Fibroblast of skin of right quadriceps (primary cell): ENCODE data around the gene FBXW12.
"Not testable (repeated sequence)": the region's sequence is repeated elsewhere in the genome, so short reads cannot be mapped to it uniquely, and the experiment has no call there.

ENCODE experiments used
- DNase-seq: peaks from one replicate; pipeline ENCODE4 v3.0.0-alpha.2; 2013

FBXW12 gene

DNA sequence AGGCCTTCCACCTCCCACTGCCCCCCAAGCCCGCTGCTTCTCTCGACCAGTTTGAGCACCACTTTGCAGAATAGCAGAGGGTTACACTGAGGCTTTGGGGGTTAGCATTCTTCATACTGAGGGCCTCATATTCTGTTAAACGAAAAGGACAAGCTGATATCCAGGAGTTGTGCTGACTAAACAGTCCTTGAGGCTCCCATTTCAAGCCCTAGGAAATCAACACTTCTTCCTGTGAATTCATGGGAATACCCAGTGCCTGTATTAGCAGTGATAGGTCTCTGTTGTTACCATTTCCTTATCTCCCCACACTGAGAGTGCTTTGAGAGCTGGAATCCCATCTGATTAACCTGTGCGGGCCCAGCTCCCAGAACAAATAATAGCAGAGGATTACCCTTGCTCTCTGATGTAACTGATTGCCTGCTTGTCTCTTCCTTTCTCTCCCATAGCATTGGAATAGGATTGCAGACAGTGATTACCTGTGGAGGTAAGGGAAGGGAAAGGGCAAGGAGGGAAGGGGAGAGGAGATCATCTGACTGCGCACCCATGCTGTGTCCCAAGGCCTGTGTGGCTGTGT lies 930 bp downstream of the FBXW12 start:
- no peak for DNase-seq

DNA sequence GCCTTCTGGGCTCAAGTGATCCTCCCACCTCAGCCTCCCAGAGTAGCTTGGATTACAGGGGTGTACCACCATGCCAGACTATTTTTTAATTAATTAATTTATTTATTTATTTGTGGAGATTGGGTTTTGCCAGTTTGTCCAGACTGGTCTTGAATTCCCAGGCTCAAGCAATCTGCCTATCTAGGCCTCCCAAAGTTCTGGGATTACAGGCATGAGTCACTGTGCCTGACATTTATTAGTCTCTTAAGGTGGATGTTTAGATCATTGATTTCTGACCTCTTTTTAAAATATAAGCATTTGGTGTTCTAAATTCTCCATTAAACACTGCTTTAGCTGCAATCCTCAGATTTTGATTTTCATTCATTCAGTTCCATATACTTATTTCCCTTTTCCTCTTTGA lies 15.6 kb downstream of the FBXW12 start:
- no peak for DNase-seq

DNA sequence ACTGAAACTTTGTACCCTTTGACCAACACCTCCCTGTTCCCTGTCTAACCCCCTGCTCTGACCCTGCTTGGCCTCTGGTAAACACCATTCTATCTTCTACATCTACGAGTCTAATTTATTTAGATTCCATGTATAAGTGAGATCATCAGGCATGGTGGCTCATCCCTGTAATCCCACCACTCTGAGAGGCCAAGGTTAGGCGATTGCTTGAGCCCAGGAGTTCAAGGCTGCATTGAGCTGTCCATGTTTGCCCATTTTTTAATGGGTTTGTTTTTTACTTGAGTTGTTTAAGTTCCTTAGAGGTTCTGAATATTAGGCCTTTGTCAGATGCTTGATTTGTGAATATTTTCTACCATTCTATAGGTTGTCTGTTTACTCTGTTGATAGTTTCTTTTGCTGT lies 16.9 kb downstream of the FBXW12 start:
- no peak for DNase-seq

DNA sequence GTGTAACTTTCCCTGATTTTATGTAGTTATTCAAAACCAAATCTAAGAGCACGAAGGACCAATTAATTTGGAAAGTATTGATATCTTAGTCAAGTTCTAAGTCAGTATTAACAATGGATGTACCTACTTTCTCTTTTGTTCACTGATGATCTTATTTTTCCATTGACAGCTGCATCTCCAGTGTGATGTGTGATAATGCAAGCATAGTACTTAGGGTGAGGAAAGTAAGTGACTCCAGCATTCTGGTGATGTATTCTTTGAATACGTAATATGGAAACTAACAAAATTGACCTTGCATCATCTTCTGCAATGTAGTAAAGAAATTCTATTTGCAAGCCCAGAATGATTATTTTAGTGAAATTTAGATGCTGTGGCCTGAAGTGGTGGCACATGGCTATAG lies 22.4 kb downstream of the FBXW12 start:
- DNase-seq = no peak

DNA sequence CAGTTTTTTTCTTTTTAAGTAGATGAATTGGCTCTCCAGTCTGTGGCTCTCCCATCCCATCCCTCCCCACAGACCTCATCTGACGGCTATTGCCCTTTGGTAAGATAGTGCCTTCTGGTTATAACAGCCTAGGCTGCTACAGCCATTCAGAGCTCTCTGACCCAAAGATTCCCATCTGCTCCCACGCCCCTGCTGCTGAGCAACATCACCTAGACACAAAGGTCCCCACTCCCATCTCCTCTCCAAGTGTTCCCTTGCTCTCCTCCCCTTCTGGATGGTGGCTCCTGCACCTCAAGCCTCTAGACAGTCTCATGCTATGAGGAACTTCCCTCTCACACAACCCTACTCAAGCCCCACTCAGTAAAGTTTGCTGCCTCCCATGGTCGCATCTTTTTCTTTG lies 23.7 kb downstream of the FBXW12 start:
- no peak for DNase-seq

DNA sequence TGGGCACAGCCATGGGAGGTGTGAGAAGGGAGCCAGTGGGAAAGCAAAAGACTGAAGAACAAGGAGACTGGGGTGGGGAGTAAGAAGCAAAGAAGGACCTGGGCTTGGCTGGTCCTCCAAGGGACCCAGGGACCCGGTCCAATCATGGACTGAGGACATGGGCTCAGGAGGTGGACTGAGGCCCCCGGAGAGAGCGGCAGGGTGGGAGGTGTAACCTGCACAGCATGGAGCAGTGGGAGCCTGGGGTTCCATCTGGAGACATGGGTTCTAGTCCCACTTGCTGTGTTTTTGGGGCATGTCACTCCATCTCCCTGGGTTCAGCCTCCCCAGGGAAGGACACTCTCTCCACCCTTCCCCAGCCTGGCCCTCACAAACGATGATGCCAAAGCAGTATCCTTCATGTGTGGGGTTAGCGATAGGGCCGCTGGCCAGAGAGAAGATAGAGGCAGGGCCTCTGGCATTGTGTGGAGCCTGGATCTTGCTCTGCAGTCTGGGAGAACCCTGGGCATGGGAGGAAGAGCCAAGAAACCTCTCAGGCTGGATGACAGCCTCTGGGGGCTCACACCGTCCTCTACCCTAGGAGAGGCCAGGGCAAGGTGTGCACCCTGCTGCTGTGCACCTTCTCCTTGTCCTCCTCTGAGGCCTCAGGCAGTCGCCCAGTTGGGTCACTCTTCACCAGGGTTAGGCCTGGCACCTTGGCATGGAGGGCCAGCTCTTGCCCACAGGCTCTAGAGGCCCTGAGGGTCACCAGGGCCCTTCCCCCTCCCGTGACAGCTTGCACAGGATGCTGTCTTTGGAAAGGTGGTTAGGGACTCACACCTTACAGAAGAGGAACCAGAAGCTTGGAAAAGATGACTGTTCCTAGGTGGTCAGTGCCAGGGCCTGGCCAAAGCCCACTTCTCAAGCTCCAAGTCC lies 26.0 kb downstream of the FBXW12 start:
- DNase-seq = no peak

DNA sequence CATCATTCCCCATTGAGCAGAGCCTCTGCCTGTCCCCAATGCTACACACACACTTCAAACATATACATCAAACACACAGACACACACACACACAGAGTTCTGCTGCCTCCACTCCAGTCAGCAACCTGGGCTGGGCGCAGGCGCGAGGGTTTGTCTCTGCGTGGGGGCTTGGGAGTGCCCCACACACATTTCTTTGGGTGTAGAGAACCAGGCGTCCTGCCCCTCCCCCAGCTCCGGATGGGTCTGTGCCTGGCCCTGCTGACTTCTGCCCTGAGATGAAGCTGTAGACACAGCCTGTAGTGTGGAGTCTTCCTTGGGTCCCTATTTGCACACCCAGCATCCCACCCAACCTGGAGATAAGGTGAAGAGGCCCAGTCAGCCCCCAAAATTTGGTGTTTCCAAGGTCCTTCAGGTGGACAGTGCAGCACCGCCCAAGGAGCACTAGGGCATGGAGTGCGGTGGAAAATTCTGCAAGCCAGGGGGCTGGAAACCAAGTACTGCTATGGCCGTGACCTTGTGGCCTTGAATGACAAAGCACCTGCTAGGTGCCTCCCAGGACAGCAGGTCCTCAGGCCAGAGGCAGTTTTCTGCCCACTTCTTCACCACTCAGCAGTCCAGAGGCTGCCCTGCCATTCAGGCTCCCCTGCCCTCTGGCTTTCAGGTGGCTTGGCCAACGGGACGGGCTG lies 26.8 kb downstream of the FBXW12 start:
- no peak for DNase-seq

DNA sequence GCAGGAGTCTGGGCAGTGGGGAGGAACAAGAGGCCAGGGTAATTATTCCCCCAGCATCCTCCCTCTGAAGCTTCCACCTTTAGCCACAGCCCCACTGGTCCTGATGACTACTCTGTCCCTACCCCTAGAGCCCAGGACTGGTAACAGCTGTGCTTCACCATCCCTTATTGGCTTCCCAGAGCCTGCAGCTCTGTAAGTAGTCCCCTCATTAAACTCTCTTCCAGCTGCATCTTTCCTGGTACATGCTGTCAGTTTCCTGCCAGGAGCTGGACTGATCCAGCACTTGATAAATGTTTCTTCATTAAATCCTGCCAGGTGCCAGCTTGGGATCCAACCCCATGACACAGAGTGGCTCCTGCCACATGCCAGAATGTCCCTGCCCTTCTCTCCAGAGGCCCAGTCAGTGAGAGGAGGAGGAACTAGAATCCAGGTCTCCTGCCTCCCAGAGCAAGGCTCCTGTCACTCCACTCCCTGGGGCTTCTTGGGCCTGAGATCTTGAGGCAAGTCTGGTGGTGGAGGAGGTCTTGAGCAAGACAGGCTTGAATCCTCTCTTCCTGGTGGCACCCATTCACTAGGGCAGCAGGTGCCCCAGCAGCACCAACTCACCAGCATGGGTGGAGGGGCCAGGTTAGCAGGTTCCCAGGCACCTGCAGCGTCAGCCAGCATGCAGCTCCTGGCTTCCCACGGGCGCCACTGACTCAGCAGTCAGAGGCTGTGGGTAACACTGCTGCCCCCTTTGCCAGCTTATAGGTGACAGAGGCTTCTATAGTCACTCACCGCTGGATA lies 27.6 kb downstream of the FBXW12 start:
- DNase-seq = no peak

DNA sequence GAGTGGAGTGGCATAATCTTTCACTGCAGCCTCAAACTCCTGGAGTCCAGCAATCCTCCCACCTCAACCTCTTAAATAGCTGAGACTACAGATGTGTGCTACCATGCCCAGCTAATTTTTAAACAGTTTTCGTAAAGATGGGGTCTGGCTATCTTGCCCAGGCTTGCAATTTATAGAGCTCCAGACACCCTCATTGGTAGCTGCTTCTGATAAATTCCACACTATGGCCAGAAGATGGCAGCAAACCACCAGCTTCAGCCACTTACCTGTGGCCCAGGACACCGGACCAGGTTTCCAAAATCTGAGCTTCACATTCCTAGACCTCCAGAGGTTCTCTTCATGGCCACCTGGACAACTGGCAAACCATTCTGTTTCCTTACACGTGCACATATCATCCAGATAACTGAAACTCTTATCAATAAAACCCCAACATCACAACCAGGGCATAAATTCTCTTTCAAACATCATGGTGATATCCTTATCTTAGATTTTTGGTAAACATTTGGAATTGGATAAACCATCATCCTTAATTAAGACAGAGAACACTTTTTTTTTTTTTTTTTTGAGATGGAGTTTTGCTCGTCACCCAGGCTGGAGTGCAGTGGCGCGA lies 28.9 kb downstream of the FBXW12 start:
- DNase-seq = peak; percentile 53

DNA sequence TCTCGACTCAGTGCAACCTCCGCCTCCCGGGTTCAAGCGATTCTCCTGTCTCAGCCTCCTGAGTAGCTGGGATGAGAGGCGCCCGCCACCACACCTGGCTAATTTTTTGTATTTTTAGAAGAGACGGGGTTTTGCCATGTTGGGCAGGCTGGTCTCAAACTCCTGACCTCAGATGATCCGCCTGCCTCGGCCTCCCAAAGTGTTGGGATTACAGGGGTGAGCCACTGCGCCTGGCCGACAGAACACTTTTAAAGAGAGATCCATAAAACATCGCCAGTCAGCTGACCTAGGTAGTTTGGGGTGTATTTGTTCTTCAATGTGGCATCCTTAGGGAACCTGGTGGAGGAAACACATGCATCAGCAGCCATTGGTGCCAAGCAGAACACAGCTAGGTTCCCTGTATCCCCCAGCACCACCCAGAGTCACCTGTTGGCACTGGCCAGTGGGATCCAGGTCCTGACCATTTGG lies 29.4 kb downstream of the FBXW12 start:
- DNase-seq = not testable (repeated sequence)

DNA sequence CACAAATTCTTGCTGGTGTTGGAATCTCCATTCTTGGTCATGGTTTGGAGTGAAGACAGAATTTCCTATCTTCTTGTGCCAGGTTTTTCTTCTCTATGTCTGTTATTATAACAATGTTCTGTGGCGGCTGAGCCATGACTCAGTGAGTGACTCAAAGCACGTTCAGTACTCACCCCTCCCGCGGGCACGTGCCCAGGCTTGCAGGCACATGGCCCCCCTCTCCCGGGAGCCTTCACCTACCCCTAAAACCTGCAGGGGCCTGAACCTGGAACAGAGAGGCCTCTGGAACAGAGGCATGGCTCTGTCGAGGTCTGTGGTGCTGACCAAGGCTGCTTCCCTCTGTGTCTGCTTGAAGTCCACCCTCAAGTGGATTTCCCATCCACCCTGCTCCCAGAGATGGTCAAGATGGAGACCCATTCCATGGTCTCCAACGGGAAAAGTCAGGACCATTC lies 30.3 kb downstream of the FBXW12 start:
- DNase-seq = peak; percentile 83

DNA sequence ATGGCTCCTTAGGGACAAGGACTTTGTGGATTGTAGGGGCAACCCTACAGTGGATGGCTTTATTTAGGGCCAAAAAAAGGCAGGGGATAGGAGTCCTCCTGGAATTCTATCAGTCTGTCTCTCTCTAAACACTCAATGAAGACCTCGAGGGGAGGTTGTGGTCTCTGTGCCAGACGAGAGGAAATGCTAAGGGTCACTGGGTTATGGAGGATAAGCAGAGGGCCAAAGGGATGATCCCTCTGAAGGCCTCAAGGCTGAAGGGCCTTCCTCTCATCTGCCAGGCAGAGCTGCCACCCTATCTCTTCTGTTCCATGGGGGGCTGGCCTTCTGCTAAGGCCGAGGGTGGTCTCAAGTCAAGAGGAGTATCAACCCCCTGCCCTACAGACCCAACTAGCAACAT lies 30.9 kb downstream of the FBXW12 start:
- no peak for DNase-seq

DNA sequence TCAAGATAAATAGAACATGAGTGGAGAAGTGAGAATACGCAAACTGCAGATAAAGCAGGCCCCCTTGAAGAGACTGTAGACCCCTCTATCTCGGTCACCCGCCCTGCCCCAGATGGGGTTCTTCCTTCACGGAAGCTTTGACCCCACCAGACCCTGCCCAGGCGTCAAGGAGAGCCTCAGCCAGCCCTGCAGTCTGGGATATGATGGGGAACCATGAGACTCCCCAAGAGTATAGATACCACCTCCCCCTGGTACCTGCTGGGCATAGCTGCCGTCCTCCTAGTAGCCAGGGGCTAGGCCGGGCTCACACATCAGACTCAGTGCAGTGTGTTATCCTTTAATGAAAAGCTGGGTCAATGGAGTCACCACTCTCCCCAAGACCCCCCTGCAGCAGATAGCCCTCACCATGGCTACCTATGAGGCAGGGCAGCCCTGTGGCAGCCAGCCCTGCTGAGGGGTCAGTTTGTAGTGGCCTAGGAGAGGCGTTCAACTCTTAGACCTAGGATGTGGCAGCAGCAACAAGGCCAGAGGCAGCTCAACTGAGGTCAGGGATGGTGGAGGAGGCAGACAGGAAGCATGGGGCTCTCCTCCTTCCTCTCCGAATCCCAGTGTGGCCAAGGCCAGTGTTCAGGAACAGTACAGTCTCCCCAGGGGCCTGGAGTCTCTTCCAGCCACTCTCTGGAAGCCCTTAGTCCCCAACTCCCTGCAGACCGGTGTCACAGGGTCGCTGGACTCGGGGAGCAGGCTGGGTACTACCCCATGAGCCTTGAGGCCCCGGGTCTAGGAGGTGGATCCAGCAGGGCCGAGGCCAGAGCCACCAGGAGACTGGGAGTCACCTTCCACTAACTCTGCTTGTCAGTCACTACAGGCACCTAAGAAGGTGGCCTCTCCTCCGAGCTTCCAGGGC lies 31.8 kb downstream of the FBXW12 start:
- no peak for DNase-seq

DNA sequence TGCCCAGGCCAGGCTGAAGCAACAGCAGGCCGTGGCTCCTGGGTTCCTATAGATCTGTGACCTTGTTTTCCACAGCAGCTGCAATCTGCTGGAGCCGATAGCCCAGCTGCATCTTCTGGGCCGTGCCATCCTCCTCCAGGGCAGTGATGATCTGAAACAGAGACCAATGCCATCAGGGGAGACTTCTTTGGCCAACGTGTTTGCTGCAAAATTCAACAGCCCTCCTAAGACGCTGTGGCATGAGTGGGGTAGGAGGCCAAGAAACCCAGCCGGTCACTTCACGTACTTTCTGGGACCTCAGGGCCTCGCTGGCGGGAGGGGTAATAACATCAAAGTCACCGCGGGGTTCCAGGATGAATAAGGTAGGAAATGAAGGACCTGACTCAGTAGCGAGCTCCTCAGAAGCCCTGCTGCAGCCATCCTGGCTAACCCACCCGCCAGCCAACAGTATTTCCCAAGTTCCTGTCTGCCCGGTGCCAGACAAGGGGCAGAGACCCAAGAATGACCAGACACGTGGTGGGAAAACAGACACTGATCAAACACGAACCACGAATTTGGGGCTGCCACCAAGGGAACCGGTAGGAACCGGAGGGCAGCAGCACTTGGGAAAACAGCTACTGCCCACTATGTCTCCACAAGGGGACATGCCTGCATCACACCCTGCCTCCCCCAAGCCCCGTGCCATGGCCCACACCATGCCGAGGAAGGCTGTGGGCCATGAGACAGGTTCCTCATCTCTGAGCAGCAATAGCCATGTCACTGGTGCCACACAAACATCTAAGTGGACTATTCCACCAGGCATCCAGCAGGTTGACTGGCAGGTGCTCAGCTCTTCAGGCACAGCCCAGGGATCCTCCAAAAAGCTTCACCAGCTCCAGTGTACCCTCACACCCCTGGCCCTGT lies 32.7 kb downstream of the FBXW12 start:
- no peak for DNase-seq

DNA sequence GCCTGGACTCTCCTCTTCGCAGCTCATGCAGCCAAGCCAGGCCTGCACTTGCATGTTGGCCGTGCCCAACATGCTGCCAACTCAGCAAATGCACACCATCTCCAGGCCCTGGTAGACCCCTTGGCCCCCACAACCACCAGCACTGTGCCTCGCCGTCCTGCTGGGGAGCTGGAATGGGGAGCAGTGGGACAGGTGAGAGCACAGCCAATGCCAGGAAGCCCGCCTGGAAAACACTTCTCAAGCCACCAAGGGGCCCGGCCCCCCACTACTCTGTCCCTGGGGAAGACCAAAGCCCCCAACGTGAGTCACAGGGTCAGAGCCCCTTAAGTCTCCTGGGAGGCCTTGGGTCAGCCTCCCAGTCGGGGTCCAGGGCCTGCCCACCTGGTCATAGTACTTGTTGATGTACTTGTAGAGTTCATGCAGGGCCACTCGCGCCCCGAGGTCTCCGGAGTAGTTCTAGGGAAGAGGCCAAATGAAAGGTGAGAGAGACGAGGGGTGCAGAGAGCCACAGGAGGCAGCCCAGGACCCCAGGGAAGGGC lies 33.4 kb downstream of the FBXW12 start:
- no peak for DNase-seq

DNA sequence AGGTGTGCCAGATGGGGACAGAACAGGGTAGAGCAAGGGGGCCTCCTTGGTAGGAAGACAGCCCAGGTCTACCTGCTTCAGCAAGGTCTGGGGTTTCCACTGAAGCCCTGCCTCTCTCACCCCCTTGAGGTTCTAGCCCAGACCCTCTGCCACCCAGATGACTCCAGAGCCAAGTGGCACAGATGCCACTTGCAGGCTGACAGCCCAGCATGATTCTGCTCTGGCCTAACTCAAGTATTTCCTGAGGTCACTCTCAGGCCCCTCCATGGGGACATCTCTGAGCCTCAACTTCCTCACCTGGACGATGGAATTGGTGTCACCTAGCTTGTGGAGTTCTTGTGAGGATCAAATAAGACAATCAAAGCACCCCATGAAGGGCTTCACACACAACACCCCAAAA lies 34.0 kb downstream of the FBXW12 start:
- no peak for DNase-seq

DNA sequence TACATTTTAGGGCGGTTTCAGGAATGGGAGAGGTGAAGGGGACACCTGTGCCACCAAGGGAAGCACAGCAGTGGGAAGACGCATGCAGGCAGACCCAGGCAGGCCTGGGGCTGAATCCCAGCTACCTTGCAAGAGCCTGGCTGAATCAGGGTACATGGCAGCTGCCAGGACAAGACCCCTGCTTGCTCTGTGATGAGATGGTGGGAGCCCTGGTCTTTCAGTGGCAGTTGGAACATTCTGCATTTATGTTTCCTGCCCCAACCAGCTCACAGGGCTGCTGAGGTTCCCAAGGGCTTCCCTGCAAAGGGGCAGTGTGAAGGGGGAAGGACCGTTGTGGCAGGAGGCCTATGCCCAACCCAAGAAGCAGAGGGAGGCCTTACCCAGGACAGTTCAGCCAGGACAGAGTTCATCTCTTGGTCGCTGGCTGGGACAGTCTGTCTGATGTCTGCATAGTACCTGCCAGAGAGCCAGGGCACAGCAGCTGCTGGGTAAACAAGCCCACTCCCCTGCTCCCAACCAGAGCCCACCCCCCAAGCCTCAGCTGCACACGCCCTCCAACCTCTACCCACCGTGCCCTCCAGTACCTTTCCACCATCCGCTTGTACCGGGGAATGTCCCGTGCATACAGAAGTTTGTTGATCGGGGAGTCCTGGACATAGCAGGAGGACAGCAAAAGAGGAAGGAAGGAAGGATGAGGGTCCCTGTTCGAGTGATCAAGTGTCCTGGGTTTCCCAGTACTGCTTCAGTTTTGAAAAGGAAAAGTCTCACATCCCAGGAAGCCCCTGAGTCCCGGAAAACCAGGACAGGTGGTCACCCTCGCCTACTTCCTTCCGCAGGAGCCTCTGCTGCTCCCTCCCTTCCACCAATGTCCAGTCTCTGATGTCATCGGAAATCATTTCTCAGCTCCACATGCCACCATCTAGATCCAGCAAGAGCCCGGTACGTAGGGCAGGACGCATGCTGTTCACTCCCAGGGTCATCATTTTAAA lies 34.7 kb downstream of the FBXW12 start:
- no peak for DNase-seq

DNA sequence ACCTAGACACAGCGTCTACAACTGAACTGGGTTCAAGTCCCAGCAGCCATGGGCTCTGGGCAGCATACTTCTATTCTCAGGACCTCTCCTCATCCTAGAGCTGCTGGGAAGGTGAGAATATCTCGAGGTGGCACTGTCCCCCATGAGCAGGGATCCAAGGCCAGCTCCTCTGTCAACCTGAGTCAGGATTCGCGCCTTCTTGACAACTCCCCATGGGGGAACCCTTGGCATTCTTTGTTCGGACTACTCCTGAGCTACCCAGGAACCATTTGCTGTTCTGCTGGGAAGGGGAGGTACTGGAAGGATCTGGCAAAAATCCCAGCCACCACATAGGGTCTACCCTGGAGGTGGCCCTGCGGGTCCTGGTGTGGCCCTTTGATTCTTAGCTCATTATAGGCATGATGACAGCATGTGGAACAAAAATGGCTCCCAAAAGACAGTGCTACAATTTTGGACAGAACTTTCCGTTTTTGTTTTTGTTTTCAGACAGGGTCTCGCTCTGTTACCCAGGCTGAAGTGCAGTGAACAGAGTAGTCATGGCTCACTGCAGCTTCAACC lies 35.6 kb downstream of the FBXW12 start:
- DNase-seq = no peak
